Right lobe of liver (tissue), 4 donors: ENCODE data around the gene SYCE3.

Experiments
- CTCF ChIP-seq, 4 donors: fragments of 200-600 bp in 3 of 4; fragments of 450-650 bp in 1 of 4; IDR thresholded peaks; one replicate each; pipeline versions ENCODE4 v1.5.1 to v1.8.0; 2016 to 2022; ENCODE audit warnings: antibody characterized with exemption in 4 of 4, mild to moderate bottlenecking in 2 of 4
- POLR2A ChIP-seq: fragments of 450-650 bp; IDR thresholded peaks from one replicate; pipeline ENCODE4 v1.6.1; 2017; ENCODE audit warnings: antibody characterized with exemption, mild to moderate bottlenecking
- donor health status: DM: no; HTN: no; CAD: no.
- donor health status: DM: no; HTN: no; CAD: no.
- donor health status: DM: no; HTN: yes; CAD: no.

- no peak for TF ChIP-seq POLR2A
- TF ChIP-seq CTCF (IDR thresholded peaks at IDR 0.05), result no peak
These were observed 43.6 kb downstream of the SYCE3 start for GRCh38 chr22:50519151-50519550.
